Stomach (tissue), 4 donors: ENCODE measurements around the gene MCHR1.

Experiments
- CTCF ChIP-seq, 7 experiments: fragments of 450-650 bp in 4 of 7; fragments of 200-600 bp in 3 of 7; sonication (generic) in 3 of 7; IDR thresholded peaks; one replicate each; pipeline ENCODE4 v1.5.1; 2016 to 2019; ENCODE audit warnings: antibody characterized with exemption in 7 of 7, control low read depth in 2 of 7, mild to moderate bottlenecking in 1 of 7
- EP300 ChIP-seq: sonication (generic); formaldehyde crosslinking; IDR thresholded peaks from one replicate; pipeline ENCODE4 v1.6.1; 2017; ENCODE audit warnings: antibody characterized with exemption
- POLR2A ChIP-seq, 4 donors: fragments of 450-650 bp; IDR thresholded peaks; one replicate each; pipeline ENCODE4 v1.6.1; 2016; ENCODE audit warnings: antibody characterized with exemption in 4 of 4, control low read depth in 2 of 4, mild to moderate bottlenecking in 1 of 4, moderate library complexity in 1 of 4
- POLR2AphosphoS5 ChIP-seq, 3 donors: sonication (generic); formaldehyde crosslinking; IDR thresholded peaks; one replicate each; pipeline ENCODE4 v1.6.1; 2016; ENCODE audit warnings: antibody characterized with exemption in 3 of 3

GRCh38 chr22:40714499-40715337, 35.4 kb downstream of the MCHR1 start:
- TF ChIP-seq CTCF (IDR thresholded peaks at IDR 0.05) (no peak), POLR2AphosphoS5 (IDR thresholded peaks at IDR 0.05) (no peak), EP300 (no peak), POLR2A (IDR thresholded peaks at IDR 0.05) (no peak)
